ENCODE results near the gene HSF4.

HSF4 gene

DNA sequence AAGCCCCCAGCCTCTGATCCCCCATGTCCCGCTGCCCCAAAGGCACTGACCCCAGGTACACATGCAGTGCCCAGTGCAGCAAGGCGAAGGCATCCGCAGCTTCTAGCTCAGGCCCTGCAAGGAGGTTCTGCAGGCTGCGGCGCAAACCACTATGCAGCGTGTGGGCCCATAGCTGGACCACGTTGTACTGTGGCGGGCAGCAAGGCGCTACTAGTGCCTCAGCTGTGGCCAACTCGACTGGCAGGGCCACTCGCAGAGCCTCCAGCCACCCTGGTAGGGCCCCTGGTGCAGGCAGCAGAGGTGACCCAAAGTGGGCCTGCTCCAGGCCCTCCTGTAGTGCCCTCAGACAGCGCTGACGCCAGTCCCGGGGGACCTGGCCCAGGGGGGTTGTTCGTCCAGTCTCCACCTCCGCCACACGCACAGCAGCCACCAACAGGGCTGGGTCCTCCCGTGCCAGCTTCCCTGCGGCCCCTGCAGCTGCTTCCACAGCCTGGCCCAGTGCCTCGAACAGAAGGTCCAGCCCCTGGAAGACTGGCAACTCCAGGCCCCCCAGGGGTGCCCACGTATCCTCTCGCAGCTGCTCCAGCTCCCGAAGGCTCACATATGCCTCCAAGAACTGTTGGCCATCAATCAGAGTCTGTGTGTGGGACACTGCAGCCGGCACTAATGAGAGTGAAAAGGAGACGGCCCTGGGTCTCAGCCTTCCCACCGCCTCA, 22.8 kb downstream of the HSF4 start:
- DNase-seq: no peak

GRCh38 chr16:67188323-67188722, 23.8 kb downstream of the HSF4 start:
- DNase-seq: no peak

DNA sequence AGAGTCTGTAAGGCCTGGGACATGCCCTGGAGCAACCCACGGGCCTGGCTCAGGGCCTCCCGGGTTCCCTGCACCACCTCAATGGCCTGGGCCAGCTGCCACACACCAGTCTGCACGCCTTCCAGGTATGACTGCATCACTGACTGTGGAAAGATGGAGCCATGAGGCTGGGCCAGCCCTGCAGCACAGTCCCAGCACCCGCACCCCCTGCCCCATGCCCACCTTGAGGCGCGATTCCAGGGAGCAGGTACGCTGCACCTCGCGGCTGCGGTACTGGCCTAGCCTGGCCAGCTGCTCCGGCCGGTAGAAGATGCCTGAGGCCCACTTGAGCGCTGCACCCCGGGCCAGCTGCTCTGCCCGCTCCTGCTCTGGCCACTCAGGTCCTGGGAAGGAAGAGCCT, 24.3 kb downstream of the HSF4 start:
- no peak for DNase-seq

DNA sequence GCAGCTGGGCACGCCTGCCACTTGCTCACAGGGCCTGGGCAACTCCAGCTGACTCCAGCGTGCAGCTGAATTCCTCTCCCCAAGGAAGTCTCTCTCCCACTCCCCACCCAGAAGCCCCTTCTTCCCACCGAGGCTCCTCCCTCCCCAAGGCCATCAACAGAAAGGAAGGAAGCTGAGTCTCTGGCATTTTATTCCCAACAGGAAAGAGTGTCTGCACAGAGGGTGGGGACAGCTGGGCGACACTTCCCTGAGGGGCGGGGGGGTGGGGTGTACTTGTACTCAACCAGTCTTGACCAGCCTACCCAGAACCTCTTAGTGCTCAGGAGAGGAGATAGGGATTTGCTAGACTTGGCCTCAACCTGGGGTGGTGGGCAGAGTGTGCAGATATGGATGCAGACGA, 25.5 kb downstream of the HSF4 start, which contains the start of gene EXOC3L1:
Gene EXOC3L1 (minus strand): TSS at position 96 of the 400 bp plus-strand sequence. CDS start 460 bp downstream, outside the sequence.
- DNase-seq: no peak

DNA sequence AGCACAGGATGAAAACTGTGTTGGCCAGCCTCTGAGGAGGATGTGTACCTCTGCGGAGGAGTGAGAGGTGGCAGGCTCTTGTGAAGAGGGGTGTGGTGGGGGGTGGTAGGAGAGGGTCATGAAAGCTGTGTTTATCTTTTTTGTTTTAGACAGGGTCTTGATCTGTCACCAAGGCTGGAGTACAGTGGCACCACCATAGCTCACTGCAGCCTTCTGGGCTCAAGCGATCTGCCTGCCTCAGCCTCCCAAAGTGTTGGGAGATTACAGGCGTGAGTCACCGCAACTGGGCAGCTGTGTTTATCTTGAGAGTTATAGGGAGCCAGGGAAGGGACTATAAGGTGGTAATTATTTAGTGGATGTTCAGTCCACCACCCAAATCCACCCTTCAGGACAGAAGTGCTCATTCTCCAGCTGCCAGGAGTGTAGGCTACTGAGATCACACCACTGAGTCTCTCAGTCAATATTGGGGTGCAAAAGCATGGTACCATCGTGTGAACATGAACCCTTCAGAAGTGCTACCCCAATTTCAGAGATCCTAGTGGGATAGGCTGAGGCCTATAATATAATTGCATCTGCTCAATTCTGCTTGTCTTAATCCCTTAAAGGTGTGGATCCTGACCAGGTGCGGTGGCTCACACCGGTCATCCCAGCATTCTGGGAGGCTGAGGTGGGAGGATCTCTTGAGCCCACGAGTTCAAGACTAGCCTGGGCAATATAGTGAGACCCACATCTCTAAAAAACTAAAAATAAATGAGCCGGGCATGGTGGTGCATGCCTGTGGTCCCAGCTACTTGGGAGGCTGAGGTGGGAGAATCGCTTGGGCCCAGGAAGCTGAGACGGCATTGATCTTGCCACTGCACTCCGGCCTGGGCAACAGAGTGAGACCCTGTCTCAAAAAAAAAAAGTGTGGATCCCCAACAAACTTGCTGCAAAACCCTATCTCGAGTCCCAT, 26.2 kb downstream of the HSF4 start:
- DNase-seq: peak; percentile 70

- DNase-seq: no peak
Measured at GRCh38 chr16:67191411-67191994, 27.0 kb downstream of the HSF4 start.

GRCh38 chr16:67191995-67192681, 27.6 kb downstream of the HSF4 start, which contains the start of gene E2F4:
Gene E2F4, plus strand, starts transcription at chr16:67192155. Its CDS starts 73 bp downstream, at chr16:67192228.
- peak; percentile 96 for DNase-seq

DNA sequence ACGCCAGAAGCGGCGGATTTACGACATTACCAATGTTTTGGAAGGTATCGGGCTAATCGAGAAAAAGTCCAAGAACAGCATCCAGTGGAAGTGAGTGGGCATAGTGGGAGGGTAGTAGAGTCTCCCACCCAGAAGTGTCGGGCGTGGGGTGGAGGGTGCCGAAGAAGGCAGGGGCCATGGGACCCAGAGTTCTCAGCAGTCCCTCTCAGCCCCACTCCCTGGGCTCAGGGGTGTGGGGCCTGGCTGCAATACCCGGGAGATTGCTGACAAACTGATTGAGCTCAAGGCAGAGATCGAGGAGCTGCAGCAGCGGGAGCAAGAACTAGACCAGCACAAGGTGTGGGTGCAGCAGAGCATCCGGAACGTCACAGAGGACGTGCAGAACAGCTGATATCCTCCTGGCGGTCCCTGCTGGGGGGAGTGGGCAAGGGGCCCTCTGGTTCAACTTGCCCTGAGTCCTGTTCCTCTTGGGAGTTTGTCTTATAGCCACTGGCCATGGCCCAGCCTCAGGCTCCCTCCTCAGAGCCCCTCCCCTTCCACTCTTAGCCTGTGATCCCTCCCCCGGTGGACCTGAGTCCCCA, 28.3 kb downstream of the HSF4 start:
- no peak for DNase-seq

DNA sequence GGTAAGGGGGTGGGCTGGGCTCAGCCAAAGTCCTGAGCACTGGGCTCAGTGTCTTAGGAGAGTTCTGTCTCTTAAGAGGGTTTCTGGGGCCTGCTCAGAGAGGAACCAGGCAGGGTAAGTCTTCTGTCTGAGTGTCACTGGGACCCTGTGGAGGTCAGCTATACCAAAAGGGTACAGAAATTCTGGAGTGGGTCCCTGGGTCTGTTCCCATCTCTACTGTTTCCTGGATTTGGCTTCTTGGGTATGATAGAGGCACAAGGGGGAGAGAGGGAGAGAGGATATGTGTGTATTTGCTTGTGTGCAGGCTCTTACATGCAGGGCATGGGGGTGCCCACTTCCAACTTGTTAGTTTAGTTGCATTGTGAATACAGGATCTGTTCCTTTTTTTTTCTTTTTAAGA, 29.0 kb downstream of the HSF4 start:
- no peak for DNase-seq

GRCh38 chr16:67194260-67194659, 29.7 kb downstream of the HSF4 start:
- no peak for DNase-seq

DNA sequence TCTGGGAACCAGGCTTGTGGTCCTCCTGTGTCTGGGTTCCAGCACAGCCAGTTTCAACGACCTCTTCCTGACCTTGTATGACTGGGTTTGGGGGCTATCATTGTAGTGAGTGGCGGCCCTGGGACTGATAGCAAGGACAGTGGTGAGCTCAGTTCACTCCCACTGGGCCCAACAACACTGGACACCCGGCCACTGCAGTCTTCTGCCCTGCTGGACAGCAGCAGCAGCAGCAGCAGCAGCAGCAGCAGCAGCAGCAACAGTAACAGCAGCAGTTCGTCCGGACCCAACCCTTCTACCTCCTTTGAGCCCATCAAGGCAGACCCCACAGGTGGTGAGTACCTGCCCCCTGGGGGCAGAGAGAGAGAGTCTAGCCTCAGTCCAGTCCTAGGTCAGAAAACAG, 31.1 kb downstream of the HSF4 start:
- no peak for DNase-seq

- no peak for DNase-seq
Measured at GRCh38 chr16:67196881-67197280, 32.3 kb downstream of the HSF4 start.

DNA sequence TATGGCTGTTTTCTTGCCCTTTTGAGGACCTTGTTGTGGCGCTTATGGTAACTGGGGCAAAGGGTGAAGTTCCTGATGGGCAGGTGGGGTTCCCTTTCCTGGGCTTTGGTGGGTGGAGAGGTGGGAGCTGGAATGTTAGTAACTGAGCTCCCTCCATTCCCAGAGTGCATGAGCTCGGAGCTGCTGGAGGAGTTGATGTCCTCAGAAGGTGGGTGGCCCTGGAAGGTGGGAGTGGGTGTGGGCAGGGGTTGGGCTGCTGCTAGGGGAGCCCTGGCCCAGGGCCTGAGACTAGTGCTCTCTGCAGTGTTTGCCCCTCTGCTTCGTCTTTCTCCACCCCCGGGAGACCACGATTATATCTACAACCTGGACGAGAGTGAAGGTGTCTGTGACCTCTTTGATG, 33.2 kb downstream of the HSF4 start:
- DNase-seq: no peak

DNA sequence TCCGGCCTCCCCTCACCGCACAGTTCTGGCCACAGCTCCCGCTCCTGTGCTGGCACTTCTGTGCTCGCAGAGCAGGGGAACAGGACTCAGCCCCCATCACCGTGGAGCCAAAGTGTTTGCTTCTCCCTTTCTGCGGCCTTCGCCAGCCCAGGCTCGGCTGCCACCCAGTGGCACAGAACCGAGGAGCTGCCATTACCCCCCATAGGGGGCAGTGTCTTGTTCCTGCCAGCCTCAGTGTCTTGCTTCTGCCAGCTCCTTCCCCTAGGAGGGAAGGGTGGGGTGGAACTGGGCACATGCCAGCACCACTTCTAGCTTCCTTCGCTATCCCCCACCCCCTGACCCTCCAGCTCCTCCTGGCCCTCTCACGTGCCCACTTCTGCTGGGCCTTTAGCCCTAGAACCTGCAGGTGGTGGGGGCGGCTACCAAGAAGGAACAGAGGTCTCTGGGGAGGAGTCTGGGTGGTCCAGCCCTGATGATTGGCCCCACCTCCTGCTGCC, 33.7 kb downstream of the HSF4 start:
- peak; percentile 79 for DNase-seq

- DNase-seq: peak; percentile 91
Measured at GRCh38 chr16:67199011-67199807, 34.7 kb downstream of the HSF4 start, which contains the start of gene ELMO3. Gene ELMO3, plus strand, starts transcription at chr16:67199131. Its CDS starts 196 bp downstream, at chr16:67199327.

GRCh38 chr16:67199808-67200198, 35.3 kb downstream of the HSF4 start:
- DNase-seq: peak; percentile 55

GRCh38 chr16:67200491-67200890, 35.9 kb downstream of the HSF4 start:
- DNase-seq: no peak

- no peak for DNase-seq
Measured at GRCh38 chr16:67201411-67202345, 37.1 kb downstream of the HSF4 start.

DNA sequence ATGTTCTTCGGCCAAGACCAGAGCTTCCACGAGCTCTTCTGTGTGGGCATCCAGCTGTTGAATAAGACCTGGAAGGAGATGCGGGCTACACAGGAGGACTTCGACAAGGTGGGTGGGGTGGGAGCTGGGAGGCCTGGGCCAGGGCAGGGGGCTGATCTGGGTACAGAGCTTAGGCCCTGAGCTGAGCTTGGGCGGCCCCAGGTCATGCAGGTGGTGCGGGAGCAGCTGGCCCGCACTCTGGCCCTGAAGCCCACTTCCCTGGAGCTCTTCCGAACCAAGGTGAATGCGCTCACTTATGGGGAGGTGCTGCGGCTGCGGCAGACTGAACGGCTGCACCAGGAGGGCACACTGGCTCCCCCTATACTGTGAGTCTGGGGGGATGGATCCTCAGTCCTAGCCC, 37.9 kb downstream of the HSF4 start:
- DNase-seq: no peak

DNA sequence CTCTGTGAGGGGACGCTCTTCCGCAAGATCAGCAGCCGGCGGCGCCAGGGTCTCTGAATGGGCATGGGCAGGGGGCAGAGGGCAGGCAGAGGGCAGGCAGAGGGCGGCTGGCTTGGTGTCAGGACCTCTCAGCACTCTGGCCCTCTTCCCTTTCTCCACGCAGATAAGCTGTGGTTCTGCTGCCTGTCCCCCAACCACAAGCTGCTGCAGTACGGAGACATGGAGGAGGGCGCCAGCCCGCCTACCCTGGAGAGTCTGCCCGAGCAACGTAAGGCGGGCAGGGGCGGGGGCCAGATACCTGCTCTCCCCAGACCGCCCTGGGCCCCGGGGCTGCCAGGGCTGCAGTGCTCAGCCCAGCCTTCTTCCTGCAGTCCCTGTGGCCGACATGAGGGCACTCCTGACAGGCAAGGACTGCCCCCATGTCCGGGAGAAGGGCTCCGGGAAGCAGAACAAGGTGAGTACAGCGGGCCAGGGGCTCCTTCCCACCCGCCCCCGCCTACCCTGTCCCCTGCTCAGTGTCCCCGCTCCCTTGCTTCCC, 38.5 kb downstream of the HSF4 start:
- DNase-seq: no peak
